Osteoblast (primary cell): ENCODE data around the gene BEGAIN. TPM values are rescaled to one million over a fixed set of nuclear protein-coding genes. Genes with fewer than 3 reads are reported as not detected.

Experiments used
- DNase-seq: peaks from one replicate; pipeline ENCODE4 v3.0.0; 2011; ENCODE audit warnings: low spot score, mixed read lengths; ENCODE audit not compliant: insufficient read length; ENCODE audit errors: missing footprints
- H2AFZ ChIP-seq: 2 replicates; pipeline ENCODE4 v1.6.0; 2011; ENCODE audit warnings: mild to moderate bottlenecking, low read length
- H3K27ac ChIP-seq: 2 replicates; pipeline ENCODE4 v1.5.1; 2011; ENCODE audit warnings: mild to moderate bottlenecking, low read depth, low read length, moderate library complexity
- H3K27me3 ChIP-seq: 2 replicates; pipeline ENCODE4 v1.6.0; 2012; ENCODE audit warnings: mild to moderate bottlenecking, control low read depth, inconsistent platforms, low read length, moderate library complexity; ENCODE audit not compliant: insufficient read depth
- H3K36me3 ChIP-seq: 2 replicates; pipeline ENCODE4 v1.5.1; 2011; ENCODE audit warnings: mild to moderate bottlenecking, low read length, control low read depth, moderate library complexity; ENCODE audit not compliant: insufficient read depth
- H3K4me1 ChIP-seq: 2 replicates; pipeline ENCODE4 v1.5.1; 2011; ENCODE audit warnings: mild to moderate bottlenecking, low read length, control low read depth, moderate library complexity; ENCODE audit not compliant: insufficient read depth
- H3K4me2 ChIP-seq: 2 replicates; pipeline ENCODE4 v1.6.0; 2011; ENCODE audit warnings: mild to moderate bottlenecking, low read length; ENCODE audit not compliant: insufficient read depth
- H3K4me3 ChIP-seq: fragments of 200-600 bp; sonication (generic); 3 replicates; pipeline ENCODE4 v1.5.1; 2012; ENCODE audit warnings: mild to moderate bottlenecking, low read length, inconsistent platforms; ENCODE audit not compliant: insufficient read depth
- H3K79me2 ChIP-seq: 2 replicates; pipeline ENCODE4 v1.6.0; 2012; ENCODE audit warnings: mild to moderate bottlenecking, low read length, control low read depth, inconsistent platforms; ENCODE audit not compliant: insufficient read depth
- H3K9me3 ChIP-seq: 2 replicates; pipeline ENCODE4 v1.5.1; 2011; ENCODE audit warnings: low read depth, low read length, control low read depth
- H4K20me1 ChIP-seq: 2 replicates; pipeline ENCODE4 v1.6.0; 2012; ENCODE audit warnings: mild to moderate bottlenecking, low read length, control low read depth; ENCODE audit not compliant: insufficient read depth
- total RNA-seq: library from RNA; depleted of rRNA; stranded (reverse); fragments of >200 nt; gene quantifications from 2 replicates; pipeline ENCODE4 v1.2.3, GENCODE V29; 2012
- TF ChIP-seq, protein P1 (sequence below): IDR thresholded peaks from 2 replicates; pipeline ENCODE4 v1.5.1; 2011; ENCODE audit warnings: mild to moderate bottlenecking, low read depth, low read length, moderate library complexity; ENCODE audit errors: extremely low read depth

The BEGAIN gene
- total RNA-seq, 1 donor = 1.1 TPM

DNA sequence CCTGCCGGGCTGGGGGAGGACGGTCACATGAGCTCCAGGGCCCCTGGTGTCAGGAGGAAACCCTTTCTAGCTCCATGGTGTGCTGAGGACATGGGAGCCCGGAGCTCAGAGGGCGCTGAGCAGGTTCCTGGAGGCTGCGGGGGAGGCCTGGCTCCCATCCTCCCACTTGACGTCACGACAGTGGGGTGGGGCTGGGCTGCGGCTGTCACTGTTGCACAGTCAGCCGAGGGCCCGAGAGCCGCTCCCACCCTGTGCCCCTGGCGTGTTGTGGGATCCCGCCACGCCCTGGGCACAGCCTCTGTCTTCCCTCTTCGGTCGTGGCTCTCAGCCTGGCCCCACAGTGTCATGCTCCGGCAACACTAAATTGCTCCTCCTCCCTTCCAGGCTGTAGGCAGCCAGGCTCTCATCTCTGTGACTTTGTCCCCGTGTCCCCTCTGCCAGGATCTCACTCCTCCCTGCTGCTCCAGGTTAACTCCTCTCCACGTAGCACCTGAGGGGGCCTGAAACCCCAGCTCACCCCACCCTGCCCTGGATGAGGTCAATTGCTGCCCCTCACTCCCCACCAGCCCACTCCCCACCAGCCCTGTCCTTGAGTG, 33.0 kb downstream of the BEGAIN start:
- Histone ChIP-seq H2AFZ (no peak overlapping the region), H4K20me1 (no peaks in the 10 kb centered on the region), H3K4me2 (no peak overlapping the region), H3K4me1 (no peaks in the 10 kb centered on the region), H3K9me3 (no peaks in the 10 kb centered on the region), H3K27me3 (no peaks in the 10 kb centered on the region), H3K4me3 (no peak overlapping the region), H3K79me2 (no peaks in the 10 kb centered on the region), H3K36me3 (no peaks in the 10 kb centered on the region), H3K27ac (no peak overlapping the region)
- TF ChIP-seq, protein P1, sequence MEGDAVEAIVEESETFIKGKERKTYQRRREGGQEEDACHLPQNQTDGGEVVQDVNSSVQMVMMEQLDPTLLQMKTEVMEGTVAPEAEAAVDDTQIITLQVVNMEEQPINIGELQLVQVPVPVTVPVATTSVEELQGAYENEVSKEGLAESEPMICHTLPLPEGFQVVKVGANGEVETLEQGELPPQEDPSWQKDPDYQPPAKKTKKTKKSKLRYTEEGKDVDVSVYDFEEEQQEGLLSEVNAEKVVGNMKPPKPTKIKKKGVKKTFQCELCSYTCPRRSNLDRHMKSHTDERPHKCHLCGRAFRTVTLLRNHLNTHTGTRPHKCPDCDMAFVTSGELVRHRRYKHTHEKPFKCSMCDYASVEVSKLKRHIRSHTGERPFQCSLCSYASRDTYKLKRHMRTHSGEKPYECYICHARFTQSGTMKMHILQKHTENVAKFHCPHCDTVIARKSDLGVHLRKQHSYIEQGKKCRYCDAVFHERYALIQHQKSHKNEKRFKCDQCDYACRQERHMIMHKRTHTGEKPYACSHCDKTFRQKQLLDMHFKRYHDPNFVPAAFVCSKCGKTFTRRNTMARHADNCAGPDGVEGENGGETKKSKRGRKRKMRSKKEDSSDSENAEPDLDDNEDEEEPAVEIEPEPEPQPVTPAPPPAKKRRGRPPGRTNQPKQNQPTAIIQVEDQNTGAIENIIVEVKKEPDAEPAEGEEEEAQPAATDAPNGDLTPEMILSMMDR = no peak
- no peak for DNase-seq

DNA sequence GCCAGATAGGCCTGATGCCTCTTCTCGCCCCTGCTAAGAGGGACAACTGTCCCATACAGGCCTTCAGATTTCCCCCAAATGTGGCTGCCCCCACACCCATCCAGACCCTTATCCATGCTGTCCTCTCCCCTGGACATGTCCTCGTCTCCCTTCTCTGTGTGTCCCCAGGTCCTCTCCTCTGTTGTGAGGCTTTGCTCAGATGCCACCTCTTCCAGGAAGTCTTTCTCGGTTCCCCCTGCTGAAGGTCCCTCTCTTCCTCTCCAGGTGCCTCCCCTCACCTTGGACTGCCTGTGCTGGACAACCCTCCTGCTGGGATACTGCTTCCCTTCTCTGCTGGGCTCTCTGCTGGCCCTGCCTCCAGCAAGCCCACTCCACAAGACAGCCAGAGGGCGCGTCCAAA, 33.7 kb downstream of the BEGAIN start:
- Histone ChIP-seq H3K79me2 (no peaks in the 10 kb centered on the region), H3K36me3 (no peaks in the 10 kb centered on the region), H3K27ac (no peak overlapping the region), H3K4me3 (no peak overlapping the region), H3K4me2 (no peak overlapping the region), H2AFZ (no peak overlapping the region), H3K9me3 (no peaks in the 10 kb centered on the region), H3K4me1 (no peaks in the 10 kb centered on the region), H3K27me3 (no peaks in the 10 kb centered on the region), H4K20me1 (no peaks in the 10 kb centered on the region)
- DNase-seq = no peak
- TF ChIP-seq, protein P1 = no peak

DNA sequence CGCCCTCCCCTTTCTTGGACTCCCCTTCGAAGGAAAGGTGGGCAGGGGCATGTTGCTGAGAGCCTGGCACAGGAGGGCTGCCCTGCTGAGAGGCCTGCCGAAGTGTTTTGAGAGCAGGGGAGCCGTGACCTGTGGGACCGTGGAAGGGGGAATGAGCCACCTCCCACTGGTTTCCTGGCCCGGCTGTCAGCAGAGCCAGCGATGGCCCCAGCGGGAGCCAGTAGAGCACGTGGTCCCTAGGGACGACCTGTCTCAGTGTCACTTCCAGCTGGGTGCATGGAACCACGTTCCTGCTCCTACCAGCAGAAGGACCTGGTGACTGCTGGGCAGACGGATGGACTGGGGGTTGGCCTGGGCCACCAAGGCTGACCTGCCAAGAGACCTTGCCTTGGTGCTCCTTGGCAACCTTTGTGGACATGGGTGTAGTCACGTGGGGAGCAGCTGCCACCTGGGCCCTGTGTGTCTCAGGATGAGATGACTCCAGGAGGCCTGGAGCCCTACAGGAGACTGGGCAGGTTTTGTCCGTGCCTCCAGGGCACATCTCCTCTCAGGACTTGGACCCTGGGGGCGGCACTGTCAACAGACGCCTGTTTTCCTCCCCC, 34.6 kb downstream of the BEGAIN start:
- no peak overlapping the region for H2AFZ ChIP-seq
- no peak overlapping the region for H3K4me2 ChIP-seq
- H3K27ac ChIP-seq = no peak overlapping the region
- H3K9me3 ChIP-seq = no peaks in the 10 kb centered on the region
- peaks cover 2% of the 10 kb centered on the region for H3K4me1 ChIP-seq
- H3K36me3 ChIP-seq = no peaks in the 10 kb centered on the region
- no peaks in the 10 kb centered on the region for H4K20me1 ChIP-seq
- no peaks in the 10 kb centered on the region for H3K79me2 ChIP-seq
- H3K4me3 ChIP-seq = no peak overlapping the region
- no peaks in the 10 kb centered on the region for H3K27me3 ChIP-seq
- TF ChIP-seq, protein P1 = no peak
- DNase-seq = no peak

DNA sequence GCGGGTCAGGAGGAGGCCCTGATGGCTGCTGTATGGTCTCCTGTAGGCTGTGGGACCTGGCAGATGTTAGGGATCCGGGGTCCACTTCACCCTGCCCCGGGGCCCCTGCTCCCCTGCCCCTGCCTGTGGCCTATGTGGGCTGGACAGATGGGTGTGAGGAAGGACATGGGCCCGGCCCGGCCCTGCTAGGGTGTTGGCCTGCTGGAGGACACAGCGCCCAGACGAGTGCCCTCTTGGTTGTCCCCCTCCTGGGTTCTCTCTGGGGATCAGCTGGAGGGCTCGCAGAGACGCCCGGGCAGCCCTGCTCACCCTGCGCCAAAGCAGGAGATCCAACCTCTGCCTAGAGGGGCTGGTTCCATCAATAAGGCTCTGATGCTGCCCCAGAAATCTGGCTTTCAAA, 36.2 kb downstream of the BEGAIN start:
- H3K4me3 ChIP-seq = no peak overlapping the region
- TF ChIP-seq, protein P1 = no peak
- H3K4me2 ChIP-seq = no peak overlapping the region

More for the DNA sequence above, 36.2 kb downstream of the BEGAIN start:
- no peaks in the 10 kb centered on the region for H3K36me3 ChIP-seq
- no peaks in the 10 kb centered on the region for H4K20me1 ChIP-seq
- no peaks in the 10 kb centered on the region for H3K27me3 ChIP-seq
- peaks cover 3% of the 10 kb centered on the region for H3K4me1 ChIP-seq
- H3K9me3 ChIP-seq = no peaks in the 10 kb centered on the region
- no peak overlapping the region for H2AFZ ChIP-seq
- no peak overlapping the region for H3K27ac ChIP-seq
- no peak for DNase-seq
- H3K79me2 ChIP-seq = no peaks in the 10 kb centered on the region
